Endothelial cell of umbilical vein (primary cell): Measurements from ENCODE around the gene GBF1. TPM values are rescaled to one million over a fixed set of nuclear protein-coding genes. Genes with fewer than 3 reads are reported as not detected.

Source experiments
- BruUV-seq: library from RNA; stranded (reverse); fragments of 400-500 nt; replicated peaks from 2 replicates; lab custom pipeline; 2021; lab: Mats Ljungman, UMichigan
- CTCF ChIA-PET: fragments of 300-600, 350-600 bp; sonication (Branson Sonifier 250); formaldehyde crosslinking; loops from one replicate; lab custom pipeline; 2021; ENCODE audit warnings: antibody characterized with exemption, inconsistent platforms; lab: Charles Lee
- POLR2A ChIA-PET: fragments of 300-600, 350-600 bp; sonication (Branson Sonifier 250); formaldehyde crosslinking; loops from one replicate; lab custom pipeline; 2021; ENCODE audit warnings: antibody characterized with exemption, inconsistent platforms; lab: Charles Lee
- DNase-seq: peaks from one replicate; pipeline ENCODE4 v3.0.0-alpha.2; 2011; ENCODE audit warnings: low read depth, low spot score
- FAIRE-seq: peaks from 2 replicates; lab custom pipeline; 2011; peaks lifted over from hg19 to GRCh38; lab: Jason Lieb, UNC
- H2AFZ ChIP-seq: 2 replicates; pipeline ENCODE4 v1.6.0; 2012; ENCODE audit warnings: low read depth, low read length, control low read depth, inconsistent platforms
- H3K27ac ChIP-seq: 2 replicates; pipeline ENCODE4 v1.5.1; 2011; ENCODE audit warnings: low read depth, mild to moderate bottlenecking, control low read depth, low read length, moderate library complexity; ENCODE audit not compliant: insufficient read depth
- H3K27me3 ChIP-seq, 2 experiments: 2 replicates each; pipeline versions ENCODE4 v1.6.0 to v1.6.1; 2011; ENCODE audit warnings: low read length in 2 of 2, mixed read lengths in 1 of 2; ENCODE audit not compliant: control insufficient read depth in 2 of 2, insufficient read depth in 2 of 2
- H3K36me3 ChIP-seq, 2 experiments: 2 replicates in 1 of 2; 3 replicates in 1 of 2; pipeline ENCODE4 v1.5.1; 2011; ENCODE audit warnings: low read length in 2 of 2, mild to moderate bottlenecking in 1 of 2, moderate library complexity in 1 of 2; ENCODE audit not compliant: control insufficient read depth in 2 of 2, insufficient read depth in 2 of 2; ENCODE audit errors: extremely low read depth in 1 of 2
- H3K4me1 ChIP-seq: 3 replicates; pipeline ENCODE4 v1.5.1; 2011; ENCODE audit warnings: mild to moderate bottlenecking, low read length; ENCODE audit not compliant: control insufficient read depth, insufficient read depth; ENCODE audit errors: extremely low read depth
- H3K4me2 ChIP-seq: 2 replicates; pipeline ENCODE4 v1.6.1; 2011; ENCODE audit warnings: low read length, control low read depth, mixed read lengths; ENCODE audit not compliant: insufficient read depth
- H3K4me3 ChIP-seq, 3 experiments: fragments of 200-600 bp in 1 of 3; sonication (generic), shearing (Covaris generic) in 1 of 3; replicated peaks in 1 of 3; 2 replicates each; pipeline ENCODE4 v1.5.1; 2011 to 2016; ENCODE audit warnings: control low read depth in 3 of 3, low read length in 3 of 3, mild to moderate bottlenecking in 2 of 3, inconsistent platforms in 1 of 3, low read depth in 1 of 3, moderate library complexity in 1 of 3; ENCODE audit not compliant: insufficient read depth in 1 of 3
- H3K79me2 ChIP-seq: 2 replicates; pipeline ENCODE4 v1.6.0; 2012; ENCODE audit warnings: low read length, inconsistent platforms; ENCODE audit not compliant: control insufficient read depth, insufficient read depth
- H3K9ac ChIP-seq: replicated peaks from 2 replicates; pipeline ENCODE3; 2011; ENCODE audit warnings: low read length, control low read depth; ENCODE audit not compliant: insufficient read depth; ENCODE audit errors: extremely low read depth
- H3K9me1 ChIP-seq: replicated peaks from 3 replicates; pipeline ENCODE4 v1.6.0; 2011; ENCODE audit warnings: mild to moderate bottlenecking, low read length; ENCODE audit not compliant: control insufficient read depth, insufficient read depth; ENCODE audit errors: extremely low read depth
- H3K9me3 ChIP-seq: replicated peaks from 2 replicates; pipeline ENCODE4 v1.5.1; 2012; ENCODE audit warnings: low read length, inconsistent platforms; ENCODE audit not compliant: control insufficient read depth, insufficient read depth
- H4K20me1 ChIP-seq: replicated peaks from 2 replicates; pipeline ENCODE3; 2011; ENCODE audit warnings: mild to moderate bottlenecking, low read length; ENCODE audit not compliant: control insufficient read depth, insufficient read depth; ENCODE audit errors: extremely low read depth
- CTCF ChIP-seq, 2 donors: IDR thresholded peaks; 1 replicate in 1 of 2; 2 replicates in 1 of 2; pipeline ENCODE4 v1.5.1; 2011; ENCODE audit warnings: low read length in 2 of 2, mild to moderate bottlenecking in 2 of 2, moderate library complexity in 2 of 2, control low read depth in 1 of 2, inconsistent platforms in 1 of 2, low read depth in 1 of 2; ENCODE audit not compliant: insufficient read depth in 1 of 2; ENCODE audit errors: extremely low read depth in 1 of 2
- EZH2 ChIP-seq: IDR thresholded peaks from 2 replicates; pipeline ENCODE4 v1.6.1; 2012; ENCODE audit warnings: borderline replicate concordance, low read depth, mild to moderate bottlenecking, moderate library complexity, low read length, inconsistent platforms; ENCODE audit not compliant: severe bottlenecking
- FOS ChIP-seq: IDR thresholded peaks from 2 replicates; pipeline ENCODE4 v1.6.1; 2011; ENCODE audit warnings: mild to moderate bottlenecking, low read length, moderate library complexity, borderline replicate concordance; ENCODE audit not compliant: insufficient read depth
- GATA2 ChIP-seq: IDR thresholded peaks from 2 replicates; pipeline ENCODE4 v1.7.0; 2011; ENCODE audit warnings: low read depth, mild to moderate bottlenecking, moderate library complexity, mixed read lengths, low read length; ENCODE audit not compliant: insufficient read length, insufficient read depth
- JUN ChIP-seq: IDR thresholded peaks from 2 replicates; pipeline ENCODE4 v1.6.1; 2011; ENCODE audit warnings: borderline replicate concordance, low read depth; ENCODE audit not compliant: insufficient read length, insufficient read depth
- MAX ChIP-seq: IDR thresholded peaks from 2 replicates; pipeline ENCODE4 v1.6.1; 2011; ENCODE audit not compliant: insufficient read depth, insufficient read length
- MYC ChIP-seq: IDR thresholded peaks from one replicate; pipeline ENCODE4 v1.6.1; 2011; ENCODE audit warnings: mild to moderate bottlenecking, low read depth, low read length
- POLR2A ChIP-seq: IDR thresholded peaks from 2 replicates; pipeline ENCODE4 v1.6.1; 2012; ENCODE audit warnings: low read depth, mild to moderate bottlenecking, control low read depth, low read length
- POLR2AphosphoS5 ChIP-seq: IDR thresholded peaks from 2 replicates; pipeline ENCODE4 v1.6.1; 2012; ENCODE audit warnings: low read depth, mild to moderate bottlenecking, control low read depth, low read length, moderate library complexity; ENCODE audit not compliant: insufficient read depth
- dilution Hi-C: fragments of 300-500 bp; cut with MboI; formaldehyde crosslinking; loops from one replicate; pipeline ENCODE4 v1.15.0; 2019; ENCODE audit warnings: low sequenced_read_pairs; ENCODE audit not compliant: extremely low pct_ligation_motif_present
- intact Hi-C: fragments of 100-400 bp; cut with micrococcal nuclease; formaldehyde crosslinking; loops from one replicate; pipeline ENCODE4 v1.10.0; 2022
- polyA plus RNA-seq, 4 experiments: library from polyadenylated mRNA; depleted of rRNA in 3 of 4; stranded (reverse) in 3 of 4; unstranded in 1 of 4; fragments of >200 nt; gene quantifications; 2 replicates each; pipeline versions ENCODE4 v1.2.1 to v1.2.3, GENCODE V29; 2011 to 2012; ENCODE audit warnings: missing spikeins in 1 of 4
- total RNA-seq: library from RNA; stranded (reverse); gene quantifications from 2 replicates; pipeline ENCODE4 v1.2.3, GENCODE V29; 2021

Gene GBF1
- total and polyA plus RNA-seq, 2 donors (not counting 3 experiments of a cell fraction or from before 2014, with no cell fraction given) = 26.0 to 49.7 TPM

- no peak overlapping the region for H3K4me3 ChIP-seq
- no TSS peak for BruUV-seq
- CTCF ChIA-PET = interaction anchor here (1.1 to 5.8 kb wide), 4 partner anchors 16 to 187 kb away, joined by 4 to 51 read pairs (median 6); partner anchors contain the start of gene FBXL15
- intact Hi-C loops = no loop called here
- H3K4me1 ChIP-seq = no peaks in the 10 kb centered on the region
- H2AFZ ChIP-seq = no peak overlapping the region
- DNase-seq = no peak
- H3K9me3 ChIP-seq = no peaks in the 10 kb centered on the region
- no peak overlapping the region for H3K27ac ChIP-seq
- no peaks in the 10 kb centered on the region for H3K79me2 ChIP-seq
- TF ChIP-seq EZH2 (no peak), GATA2 (no peak), POLR2AphosphoS5 (no peak), JUN (no peak), CTCF (IDR thresholded peaks at IDR 0.05; ENCODE audit: extremely low read depth in 1 of 2, insufficient read depth in 1 of 2, low read depth in 1 of 2, low read length in 2 of 2) (no peak), POLR2A (no peak), MYC (no peak), MAX (no peak), FOS (no peak)
- H3K4me2 ChIP-seq = no peak overlapping the region
- no peaks in the 10 kb centered on the region for H4K20me1 ChIP-seq
- H3K9ac ChIP-seq = no peak overlapping the region
- FAIRE-seq = no peak
- H3K27me3 ChIP-seq = peaks cover 37 to 38% of the 10 kb centered on the region in 2 experiments
- H3K36me3 ChIP-seq = peaks cover 0 to 5% of the 10 kb centered on the region in 2 experiments
- POLR2A ChIA-PET = no interaction called here
- dilution Hi-C loops = no loop called here
- H3K9me1 ChIP-seq = no peaks in the 10 kb centered on the region
These were observed 161.5 kb downstream of the GBF1 start for GRCh38 chr10:102406815-102407214.
